ENCODE measurements around the gene DISP3. TPM values are rescaled to one million over a fixed set of nuclear protein-coding genes. Genes with fewer than 3 reads are reported as not detected.

Gene DISP3
- total and polyA plus RNA-seq, 2 of the 13 experiments (the other 11 are each of a cell fraction or from before 2014, with no cell fraction given) = 0.08 to 0.13 TPM

DNA sequence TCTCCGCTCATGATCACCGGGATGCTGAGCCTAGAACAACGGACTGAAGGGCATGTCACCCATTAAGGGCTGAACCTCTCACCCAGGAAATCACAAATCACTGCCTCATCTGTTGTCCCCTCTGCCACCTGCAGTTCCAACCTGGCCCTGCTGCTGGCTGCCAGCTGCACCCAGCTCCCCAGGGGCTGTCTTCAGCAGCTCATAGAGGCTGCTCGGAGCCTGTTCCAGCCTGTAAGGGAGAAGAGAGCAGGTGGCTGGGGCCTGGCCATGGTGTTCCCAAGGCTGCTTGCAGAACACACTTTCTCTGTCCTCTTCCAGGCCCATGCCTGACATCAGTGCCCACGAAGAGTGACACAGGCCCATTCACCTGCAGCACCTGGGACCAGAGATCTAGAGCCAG is 44.5 kb upstream of the DISP3 start:
- no peaks in the 10 kb centered on the region for H3K4me1 ChIP-seq (ENCODE audit: insufficient read depth, low read length)
- no peak overlapping the region for H3K4me2 ChIP-seq (ENCODE audit: low read depth, low read length)
- no peak for TF ChIP-seq ZNF33B (CRISPR knock-in tag; IDR thresholded peaks at IDR 0.05)
- TF ChIP-seq SALL1 (CRISPR knock-in tag; IDR thresholded peaks at IDR 0.05) = no peak
- TF ChIP-seq ZNF572 (CRISPR knock-in tag; IDR thresholded peaks at IDR 0.05) = no peak
- TF ChIP-seq ZNF354B (CRISPR knock-in tag; IDR thresholded peaks at IDR 0.05) = no peak
- no peak for TF ChIP-seq NR2C2 (CRISPR knock-in tag; IDR thresholded peaks at IDR 0.05; ENCODE audit: borderline replicate concordance)
- TF ChIP-seq NRL (CRISPR knock-in tag; IDR thresholded peaks at IDR 0.05; ENCODE audit: borderline replicate concordance) = no peak
- TF ChIP-seq, protein P1, sequence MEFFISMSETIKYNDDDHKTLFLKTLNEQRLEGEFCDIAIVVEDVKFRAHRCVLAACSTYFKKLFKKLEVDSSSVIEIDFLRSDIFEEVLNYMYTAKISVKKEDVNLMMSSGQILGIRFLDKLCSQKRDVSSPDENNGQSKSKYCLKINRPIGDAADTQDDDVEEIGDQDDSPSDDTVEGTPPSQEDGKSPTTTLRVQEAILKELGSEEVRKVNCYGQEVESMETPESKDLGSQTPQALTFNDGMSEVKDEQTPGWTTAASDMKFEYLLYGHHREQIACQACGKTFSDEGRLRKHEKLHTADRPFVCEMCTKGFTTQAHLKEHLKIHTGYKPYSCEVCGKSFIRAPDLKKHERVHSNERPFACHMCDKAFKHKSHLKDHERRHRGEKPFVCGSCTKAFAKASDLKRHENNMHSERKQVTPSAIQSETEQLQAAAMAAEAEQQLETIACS (CRISPR knock-in tag; IDR thresholded peaks at IDR 0.05) = no peak
- TF ChIP-seq CBFB (CRISPR knock-in tag; IDR thresholded peaks at IDR 0.05) = no peak
- no peak for TF ChIP-seq FOSL1 (CRISPR knock-in tag; IDR thresholded peaks at IDR 0.05; ENCODE audit: borderline replicate concordance)
- TF ChIP-seq, protein P2, sequence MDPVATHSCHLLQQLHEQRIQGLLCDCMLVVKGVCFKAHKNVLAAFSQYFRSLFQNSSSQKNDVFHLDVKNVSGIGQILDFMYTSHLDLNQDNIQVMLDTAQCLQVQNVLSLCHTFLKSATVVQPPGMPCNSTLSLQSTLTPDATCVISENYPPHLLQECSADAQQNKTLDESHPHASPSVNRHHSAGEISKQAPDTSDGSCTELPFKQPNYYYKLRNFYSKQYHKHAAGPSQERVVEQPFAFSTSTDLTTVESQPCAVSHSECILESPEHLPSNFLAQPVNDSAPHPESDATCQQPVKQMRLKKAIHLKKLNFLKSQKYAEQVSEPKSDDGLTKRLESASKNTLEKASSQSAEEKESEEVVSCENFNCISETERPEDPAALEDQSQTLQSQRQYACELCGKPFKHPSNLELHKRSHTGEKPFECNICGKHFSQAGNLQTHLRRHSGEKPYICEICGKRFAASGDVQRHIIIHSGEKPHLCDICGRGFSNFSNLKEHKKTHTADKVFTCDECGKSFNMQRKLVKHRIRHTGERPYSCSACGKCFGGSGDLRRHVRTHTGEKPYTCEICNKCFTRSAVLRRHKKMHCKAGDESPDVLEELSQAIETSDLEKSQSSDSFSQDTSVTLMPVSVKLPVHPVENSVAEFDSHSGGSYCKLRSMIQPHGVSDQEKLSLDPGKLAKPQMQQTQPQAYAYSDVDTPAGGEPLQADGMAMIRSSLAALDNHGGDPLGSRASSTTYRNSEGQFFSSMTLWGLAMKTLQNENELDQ (CRISPR knock-in tag; IDR thresholded peaks at IDR 0.05; ENCODE audit: borderline replicate concordance) = no peak
- no peak for TF ChIP-seq MAF1 (CRISPR knock-in tag; IDR thresholded peaks at IDR 0.05; ENCODE audit: borderline replicate concordance)
- no peak for TF ChIP-seq PRPF4 (IDR thresholded peaks at IDR 0.05; ENCODE audit: low read depth, low read length, poor library complexity, severe bottlenecking)
- TF ChIP-seq ZNF337 (CRISPR knock-in tag; IDR thresholded peaks at IDR 0.05; ENCODE audit: borderline replicate concordance, low read depth) = no peak
- TF ChIP-seq, protein P3, sequence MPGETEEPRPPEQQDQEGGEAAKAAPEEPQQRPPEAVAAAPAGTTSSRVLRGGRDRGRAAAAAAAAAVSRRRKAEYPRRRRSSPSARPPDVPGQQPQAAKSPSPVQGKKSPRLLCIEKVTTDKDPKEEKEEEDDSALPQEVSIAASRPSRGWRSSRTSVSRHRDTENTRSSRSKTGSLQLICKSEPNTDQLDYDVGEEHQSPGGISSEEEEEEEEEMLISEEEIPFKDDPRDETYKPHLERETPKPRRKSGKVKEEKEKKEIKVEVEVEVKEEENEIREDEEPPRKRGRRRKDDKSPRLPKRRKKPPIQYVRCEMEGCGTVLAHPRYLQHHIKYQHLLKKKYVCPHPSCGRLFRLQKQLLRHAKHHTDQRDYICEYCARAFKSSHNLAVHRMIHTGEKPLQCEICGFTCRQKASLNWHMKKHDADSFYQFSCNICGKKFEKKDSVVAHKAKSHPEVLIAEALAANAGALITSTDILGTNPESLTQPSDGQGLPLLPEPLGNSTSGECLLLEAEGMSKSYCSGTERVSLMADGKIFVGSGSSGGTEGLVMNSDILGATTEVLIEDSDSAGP (CRISPR knock-in tag; IDR thresholded peaks at IDR 0.05; ENCODE audit: borderline replicate concordance) = no peak
- no peak for TF ChIP-seq XRCC5 (optimal IDR thresholded peaks at IDR 0.05; ENCODE audit: low read length)
- no peaks in the 10 kb centered on the region for H3K79me2 ChIP-seq (ENCODE audit: insufficient read depth, low read length)
- no peak overlapping the region for H3K4me3 ChIP-seq (replicated peaks in 1 of 3; ENCODE audit: insufficient read depth in 1 of 3, low read depth in 2 of 3, low read length in 3 of 3)
- WGBS (ENCODE audit: low lambda C conversion rate) = no CpG with 5 or more reads among the region's 5 CpGs
- H3K27ac ChIP-seq (ENCODE audit: extremely low read length, insufficient read depth, low read length) = no peak overlapping the region
- H3K9me3 ChIP-seq (ENCODE audit: low read length) = no peaks in the 10 kb centered on the region
- no peak overlapping the region for H3K9ac ChIP-seq (ENCODE audit: insufficient read depth, low read depth, low read length)
- no peak overlapping the region for H2AFZ ChIP-seq (ENCODE audit: low read length)
- ChIA-PET CTCF (ENCODE audit: low intra/inter-chr PET ratio, low total read pairs) (no interaction called here), POLR2A (no interaction called here)
- ATAC-seq (no peak), DNase-seq (ENCODE audit: low spot score) (no peak), FAIRE-seq (no peak)
- H4K20me1 ChIP-seq (ENCODE audit: insufficient read depth, low read length) = no peaks in the 10 kb centered on the region
- H3K36me3 ChIP-seq (replicated peaks in 1 of 2; ENCODE audit: control insufficient read depth in 1 of 2, insufficient read depth in 2 of 2, low read length in 2 of 2) = no peaks in the 10 kb centered on the region
- in situ Hi-C loops (cut with HindIII; ENCODE audit: extremely low pct_ligation_motif_present, low pct_unique_long_range_greater_than_20kb) (no loop called here), intact Hi-C loops (cut with micrococcal nuclease; ENCODE audit: unreplicated experiment) (no loop called here)
- no TSS peak for BruUV-seq (replicated peaks)
- peaks cover 4 to 71% of the 10 kb centered on the region in 2 experiments; a peak in 4 of 5 replicates for H3K27me3 ChIP-seq (ENCODE audit: control insufficient read depth in 1 of 2, insufficient read depth in 2 of 2, low read length in 2 of 2)

All from HepG2 (cell line).